Activated CD4-positive, alpha-beta T cell treated with anti-CD3 and anti-CD28 coated beads, Interleukin-2, amount 10 ng/mL, durations not matched to agents 24 days and 14 days (primary cell): ENCODE measurements around the gene ZNF195. TPM values are rescaled to one million over a fixed set of nuclear protein-coding genes. Genes with fewer than 3 reads are reported as not detected.
"Not testable (repeated sequence)": the region's sequence is repeated elsewhere in the genome, so short reads cannot be mapped to it uniquely, and the experiment has no call there.

Experiments
- DNase-seq: peaks from one replicate; pipeline ENCODE4 v3.0.0; 2022
- H3K27ac Mint-ChIP-seq: one replicate; pipeline ENCODE4 v1.8.0; 2022; ENCODE audit warnings: mild to moderate bottlenecking, mixed read lengths
- H3K27me3 Mint-ChIP-seq: one replicate; pipeline ENCODE4 v1.8.0; 2022; ENCODE audit warnings: mixed read lengths
- H3K36me3 Mint-ChIP-seq: one replicate; pipeline ENCODE4 v1.8.0; 2022; ENCODE audit warnings: low read depth, mild to moderate bottlenecking, mixed read lengths
- H3K4me1 Mint-ChIP-seq: one replicate; pipeline ENCODE4 v1.8.0; 2021; ENCODE audit warnings: mixed read lengths
- H3K4me3 Mint-ChIP-seq: one replicate; pipeline ENCODE4 v1.8.0; 2022; ENCODE audit warnings: mild to moderate bottlenecking, moderate library complexity, mixed read lengths
- H3K9me3 Mint-ChIP-seq: one replicate; pipeline ENCODE4 v1.8.0; 2021; ENCODE audit warnings: mixed read lengths
- intact Hi-C: fragments of 100-400 bp; cut with micrococcal nuclease; formaldehyde crosslinking; loops from one replicate; pipeline ENCODE4 v1.15.1; 2023
- total RNA-seq: library from RNA; stranded (reverse); gene quantifications from 2 replicates; pipeline ENCODE4 v1.2.3, GENCODE V29; 2022

ZNF195 gene
- total RNA-seq, 1 donor from 2014 or later: 44.0 TPM

DNA sequence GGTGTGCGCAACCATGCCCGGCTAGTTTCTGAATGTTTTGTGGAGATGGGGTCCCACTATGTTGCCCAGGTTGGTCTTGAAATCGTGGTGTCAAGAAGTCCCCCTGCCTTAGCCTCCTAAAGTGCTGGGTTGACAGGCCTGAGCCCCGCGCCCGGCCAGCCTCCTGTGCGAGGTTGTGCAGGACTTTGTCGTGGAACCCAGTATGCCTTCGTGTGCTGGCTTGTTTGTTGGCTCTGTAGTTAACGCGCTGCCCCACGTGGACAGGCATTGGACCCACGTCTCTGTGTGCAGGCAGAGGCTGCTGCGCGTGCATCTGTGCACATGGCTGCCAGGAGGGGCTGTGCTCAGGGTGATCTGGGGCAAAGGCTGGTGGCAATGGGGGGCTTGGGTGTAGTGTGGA lies 33.9 kb upstream of the ZNF195 start:
- intact Hi-C loops: no loop called here
- Mint-ChIP-seq H3K36me3 (no peaks in the 10 kb centered on the region), H3K4me3 (no peak overlapping the region), H3K9me3 (no peaks in the 10 kb centered on the region), H3K27ac (no peak overlapping the region), H3K27me3 (peaks cover 1% of the 10 kb centered on the region), H3K4me1 (peaks cover 2% of the 10 kb centered on the region)
- DNase-seq: no peak

- H3K9me3 Mint-ChIP-seq, intact Hi-C loops, H3K4me1 Mint-ChIP-seq, H3K27ac Mint-ChIP-seq, H3K36me3 Mint-ChIP-seq, H3K27me3 Mint-ChIP-seq, H3K4me3 Mint-ChIP-seq: not testable (repeated sequence)
- peak; percentile 93 for DNase-seq
Observed at GRCh38 chr11:3408722-3409121, 29.8 kb upstream of the ZNF195 start.

- intact Hi-C loops, H3K27ac Mint-ChIP-seq, H3K36me3 Mint-ChIP-seq, H3K4me3 Mint-ChIP-seq, H3K4me1 Mint-ChIP-seq, H3K27me3 Mint-ChIP-seq, DNase-seq, H3K9me3 Mint-ChIP-seq: not testable (repeated sequence)
Observed at GRCh38 chr11:3408058-3408605, 29.2 kb upstream of the ZNF195 start.

- H3K4me1 Mint-ChIP-seq, H3K27ac Mint-ChIP-seq, H3K9me3 Mint-ChIP-seq, H3K4me3 Mint-ChIP-seq, H3K36me3 Mint-ChIP-seq, H3K27me3 Mint-ChIP-seq, intact Hi-C loops, DNase-seq: not testable (repeated sequence)
Observed at GRCh38 chr11:3406937-3407336, 28.0 kb upstream of the ZNF195 start.

DNA sequence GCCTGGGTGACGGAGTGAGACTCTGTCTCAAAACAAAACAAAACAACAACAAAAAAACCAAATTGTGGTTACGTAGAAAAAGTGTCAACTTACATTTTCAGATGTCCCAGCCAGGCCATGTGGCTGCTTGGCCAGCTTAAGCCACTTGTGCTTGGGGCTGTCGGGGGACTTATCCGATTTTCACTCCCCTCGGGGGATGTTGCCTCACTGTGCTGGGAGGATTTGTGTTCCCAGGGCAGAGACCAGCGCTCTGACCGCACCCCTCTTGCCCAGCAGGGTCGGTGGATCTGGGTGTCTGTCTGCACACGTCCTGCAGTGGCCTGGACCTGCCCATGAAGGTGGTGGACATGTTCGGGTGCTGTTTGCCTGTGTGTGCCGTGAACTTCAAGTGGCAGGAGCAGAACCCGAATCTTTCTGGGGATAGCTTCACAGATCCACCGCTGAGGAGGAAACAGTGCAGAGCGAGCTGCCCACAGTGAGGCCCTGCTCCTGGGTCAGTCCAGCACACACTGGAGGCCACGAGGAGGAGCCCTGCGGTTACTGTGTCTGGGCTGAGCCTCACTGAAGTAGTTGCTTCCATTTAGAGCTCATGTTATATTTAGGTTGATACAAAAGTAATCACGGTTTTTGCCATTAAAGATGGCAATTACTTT lies 27.4 kb upstream of the ZNF195 start:
- DNase-seq, intact Hi-C loops, H3K27me3 Mint-ChIP-seq, H3K9me3 Mint-ChIP-seq, H3K27ac Mint-ChIP-seq, H3K4me3 Mint-ChIP-seq, H3K4me1 Mint-ChIP-seq, H3K36me3 Mint-ChIP-seq: not testable (repeated sequence)

DNA sequence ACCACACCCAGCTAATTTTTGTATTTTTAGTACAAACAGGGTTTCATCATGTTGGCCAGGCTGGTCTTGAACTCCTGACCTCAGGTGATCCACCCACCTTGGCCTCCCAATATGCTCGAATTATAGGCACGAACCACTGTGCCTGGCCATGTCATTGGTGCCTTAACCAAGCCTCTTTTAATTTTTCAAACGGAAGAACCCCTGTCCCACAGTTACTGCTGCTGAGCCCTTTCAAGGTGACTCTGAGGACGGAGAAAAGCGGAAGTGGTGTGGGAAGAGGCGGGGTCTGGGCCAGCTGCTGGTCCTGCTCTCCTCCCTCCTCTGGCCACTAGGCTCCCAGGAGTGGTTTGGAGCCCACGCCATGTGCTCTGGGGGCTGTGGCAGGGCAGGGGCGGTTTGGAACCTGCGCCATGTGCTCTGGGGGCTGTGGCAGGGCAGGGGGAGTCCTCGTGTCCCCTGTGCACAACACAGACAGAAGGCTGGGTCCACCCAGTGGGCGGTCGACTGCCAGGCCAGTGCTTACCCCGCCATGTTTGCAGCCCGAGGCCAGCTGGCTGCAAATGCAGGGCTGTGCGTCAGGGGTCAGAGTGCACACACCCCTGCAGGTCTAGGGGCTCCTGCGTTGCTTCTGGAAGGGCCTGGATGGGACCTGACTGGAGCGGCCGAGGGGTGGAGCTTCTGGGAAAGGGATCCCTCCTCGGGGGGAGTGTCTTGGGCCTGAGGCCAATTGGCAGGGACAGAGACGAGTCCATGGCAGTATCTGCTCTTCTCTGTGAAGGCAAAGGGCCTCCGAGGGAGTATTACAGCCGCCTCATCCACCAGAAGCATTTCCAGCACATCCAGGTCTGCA lies 25.4 kb upstream of the ZNF195 start:
- H3K27me3 Mint-ChIP-seq, intact Hi-C loops, H3K36me3 Mint-ChIP-seq, H3K4me1 Mint-ChIP-seq, H3K27ac Mint-ChIP-seq, H3K4me3 Mint-ChIP-seq, H3K9me3 Mint-ChIP-seq, DNase-seq: not testable (repeated sequence)

DNA sequence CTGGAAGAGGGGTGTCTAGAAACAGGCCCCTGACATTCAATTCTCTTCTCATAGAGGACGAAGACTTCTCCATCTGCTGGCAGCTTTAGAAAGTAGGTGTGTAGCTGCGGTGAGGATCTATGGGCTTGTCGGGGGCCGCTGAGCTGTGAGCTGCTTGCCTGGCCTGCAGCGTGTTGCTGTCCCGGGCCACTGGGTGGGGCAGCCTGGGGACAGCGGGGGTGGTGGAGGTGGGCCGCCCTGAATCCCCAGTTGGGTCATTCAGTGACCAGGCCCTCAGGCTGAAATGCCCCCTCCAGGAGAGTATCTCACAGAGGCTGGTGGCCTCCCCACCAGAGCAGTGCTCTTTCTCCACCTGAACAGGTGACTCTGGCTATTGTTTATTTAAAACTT lies 23.9 kb upstream of the ZNF195 start:
- DNase-seq, H3K9me3 Mint-ChIP-seq: not testable (repeated sequence)

DNA sequence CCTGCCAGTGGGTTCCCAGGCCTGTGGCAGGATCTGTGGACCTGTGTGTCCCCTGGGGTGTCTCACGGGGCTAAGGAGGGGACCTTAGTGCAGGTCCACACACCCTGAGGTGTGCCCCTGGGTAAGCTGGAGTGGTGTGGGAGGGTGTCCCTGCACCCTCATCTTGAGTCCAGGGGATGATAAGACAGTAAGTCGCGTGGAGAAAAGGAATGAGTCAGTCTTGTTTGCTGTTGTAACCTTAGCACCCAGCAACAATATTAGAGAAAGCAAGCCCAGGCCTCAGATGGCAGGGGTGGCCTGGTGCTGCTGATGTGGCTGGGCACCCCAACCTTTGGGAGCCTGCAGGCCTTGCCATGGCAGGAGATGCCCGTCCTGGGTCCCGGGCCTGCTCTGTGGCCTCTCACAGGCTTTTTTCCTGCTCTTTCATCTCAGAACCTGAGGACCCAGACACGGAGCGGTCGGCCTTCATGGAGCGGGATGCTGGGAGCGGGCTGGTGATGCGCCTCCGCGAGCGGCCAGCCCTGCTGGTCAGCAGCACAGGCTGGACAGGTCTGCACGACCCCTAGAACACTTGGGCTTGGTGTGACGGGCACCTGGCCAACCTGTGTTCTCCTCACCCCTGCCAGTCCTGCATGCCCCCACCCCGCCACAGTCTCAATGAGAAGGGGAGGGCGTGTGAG lies 23.4 kb upstream of the ZNF195 start:
- DNase-seq, H3K9me3 Mint-ChIP-seq, intact Hi-C loops, H3K27me3 Mint-ChIP-seq, H3K27ac Mint-ChIP-seq, H3K36me3 Mint-ChIP-seq, H3K4me3 Mint-ChIP-seq, H3K4me1 Mint-ChIP-seq: not testable (repeated sequence)

More for the DNA sequence above, 23.9 kb upstream of the ZNF195 start:
- H3K36me3 Mint-ChIP-seq, H3K4me1 Mint-ChIP-seq, H3K27me3 Mint-ChIP-seq, intact Hi-C loops, H3K4me3 Mint-ChIP-seq, H3K27ac Mint-ChIP-seq: not testable (repeated sequence)

- DNase-seq, H3K27ac Mint-ChIP-seq, H3K9me3 Mint-ChIP-seq, H3K36me3 Mint-ChIP-seq, H3K27me3 Mint-ChIP-seq, H3K4me3 Mint-ChIP-seq, H3K4me1 Mint-ChIP-seq, intact Hi-C loops: not testable (repeated sequence)
Observed at GRCh38 chr11:3401052-3401451, 22.1 kb upstream of the ZNF195 start.

DNA sequence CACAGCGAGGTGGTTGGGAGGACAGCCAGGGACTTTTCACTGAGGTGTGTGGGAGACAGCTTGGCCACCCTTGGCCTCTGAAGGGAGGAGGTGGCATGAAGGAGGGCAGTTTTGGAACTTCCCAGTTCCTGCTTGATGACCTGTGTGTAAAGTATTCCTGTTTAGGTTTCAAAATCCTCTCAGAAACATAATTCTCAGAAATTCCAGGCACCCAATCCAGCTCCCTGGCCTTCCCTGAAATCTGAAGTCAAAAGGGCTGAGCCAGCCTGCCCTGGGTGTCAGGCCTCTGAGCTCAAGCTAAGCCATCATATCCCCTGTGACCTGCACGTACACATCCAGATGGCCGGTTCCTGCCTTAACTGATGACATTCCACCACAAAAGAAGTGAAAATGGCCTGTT lies 19.6 kb upstream of the ZNF195 start:
- intact Hi-C loops, H3K27ac Mint-ChIP-seq, H3K4me1 Mint-ChIP-seq, H3K4me3 Mint-ChIP-seq, H3K9me3 Mint-ChIP-seq, DNase-seq, H3K27me3 Mint-ChIP-seq, H3K36me3 Mint-ChIP-seq: not testable (repeated sequence)

DNA sequence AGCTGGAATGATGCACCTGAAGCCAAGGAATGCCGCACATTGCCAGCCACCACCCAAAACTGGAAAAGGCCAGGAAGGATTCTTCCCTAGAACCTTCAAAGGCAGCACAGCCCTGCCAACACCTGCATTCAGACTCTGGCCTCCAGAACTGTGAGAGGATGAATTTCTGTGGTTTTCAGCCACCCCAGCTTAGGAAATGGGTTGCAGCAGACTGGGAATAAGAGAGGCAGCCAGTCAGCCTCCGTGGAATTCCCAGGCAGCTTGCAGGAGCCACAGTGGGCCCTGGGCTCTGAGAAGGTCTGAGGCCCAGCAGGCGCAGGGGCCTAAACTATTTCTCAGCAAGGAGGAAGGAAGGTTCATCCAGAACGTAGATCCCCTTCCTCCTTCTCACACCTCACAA lies 19.2 kb upstream of the ZNF195 start:
- H3K9me3 Mint-ChIP-seq, H3K36me3 Mint-ChIP-seq, H3K4me1 Mint-ChIP-seq, H3K27me3 Mint-ChIP-seq, DNase-seq, H3K4me3 Mint-ChIP-seq, intact Hi-C loops, H3K27ac Mint-ChIP-seq: not testable (repeated sequence)

- H3K27ac Mint-ChIP-seq, intact Hi-C loops, H3K4me3 Mint-ChIP-seq, H3K4me1 Mint-ChIP-seq, DNase-seq, H3K27me3 Mint-ChIP-seq, H3K9me3 Mint-ChIP-seq, H3K36me3 Mint-ChIP-seq: not testable (repeated sequence)
Observed at GRCh38 chr11:3397210-3397609, 18.3 kb upstream of the ZNF195 start.

DNA sequence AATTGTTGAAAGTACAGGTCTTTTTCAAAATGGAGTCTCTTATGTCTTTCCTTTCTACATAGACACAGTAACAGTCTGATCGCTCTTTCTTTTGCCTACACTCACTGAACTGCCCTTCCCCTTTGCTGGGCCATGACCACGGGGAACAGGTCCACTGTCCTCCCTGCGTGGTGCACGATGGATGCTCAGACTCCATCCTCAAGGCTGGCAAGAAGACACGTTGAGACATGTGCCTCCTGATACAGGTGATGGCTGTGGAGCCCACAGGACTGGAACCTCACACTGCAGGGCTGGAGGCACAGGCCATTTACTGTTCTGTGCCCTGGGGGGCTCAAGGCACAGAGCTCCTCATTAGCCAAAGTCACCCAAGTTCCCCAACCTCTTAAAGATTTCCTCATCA lies 16.5 kb upstream of the ZNF195 start:
- intact Hi-C loops, H3K27me3 Mint-ChIP-seq, H3K4me1 Mint-ChIP-seq, H3K36me3 Mint-ChIP-seq, H3K27ac Mint-ChIP-seq, H3K9me3 Mint-ChIP-seq, H3K4me3 Mint-ChIP-seq, DNase-seq: not testable (repeated sequence)

DNA sequence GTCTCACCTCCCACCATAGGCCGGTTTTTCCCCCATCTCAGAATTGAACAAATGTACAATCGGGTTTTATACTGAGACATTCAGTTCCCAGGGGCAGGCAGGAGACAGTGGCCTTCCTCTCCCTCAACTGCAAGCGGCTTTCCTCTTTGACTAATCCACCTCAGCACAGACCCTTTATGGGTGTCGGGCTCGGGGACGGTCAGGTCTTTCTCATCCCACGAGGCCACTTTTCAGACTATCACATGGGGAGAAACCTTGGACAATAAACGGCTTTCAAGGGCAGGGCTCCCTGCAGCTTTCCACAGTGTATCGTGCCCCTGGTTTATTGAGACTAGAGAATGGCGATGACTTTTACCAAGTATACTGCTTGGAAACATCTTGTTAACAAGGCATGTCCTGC lies 16.0 kb upstream of the ZNF195 start:
- DNase-seq, H3K9me3 Mint-ChIP-seq, intact Hi-C loops, H3K4me1 Mint-ChIP-seq, H3K4me3 Mint-ChIP-seq, H3K27ac Mint-ChIP-seq, H3K36me3 Mint-ChIP-seq, H3K27me3 Mint-ChIP-seq: not testable (repeated sequence)
